Stimulated activated CD4-positive, alpha-beta T cell treated with anti-CD3 and anti-CD28 coated beads, Interleukin-1b, Interleukin-23, amount 100 ng/mL, for 1 hour (primary cell): ENCODE data around the gene LMTK3.

Source experiments
- DNase-seq, 2 donors: peaks; one replicate each; pipeline ENCODE4 v3.0.0-alpha.2; 2020; ENCODE audit warnings: low read depth in 2 of 2

The LMTK3 gene, protein sequence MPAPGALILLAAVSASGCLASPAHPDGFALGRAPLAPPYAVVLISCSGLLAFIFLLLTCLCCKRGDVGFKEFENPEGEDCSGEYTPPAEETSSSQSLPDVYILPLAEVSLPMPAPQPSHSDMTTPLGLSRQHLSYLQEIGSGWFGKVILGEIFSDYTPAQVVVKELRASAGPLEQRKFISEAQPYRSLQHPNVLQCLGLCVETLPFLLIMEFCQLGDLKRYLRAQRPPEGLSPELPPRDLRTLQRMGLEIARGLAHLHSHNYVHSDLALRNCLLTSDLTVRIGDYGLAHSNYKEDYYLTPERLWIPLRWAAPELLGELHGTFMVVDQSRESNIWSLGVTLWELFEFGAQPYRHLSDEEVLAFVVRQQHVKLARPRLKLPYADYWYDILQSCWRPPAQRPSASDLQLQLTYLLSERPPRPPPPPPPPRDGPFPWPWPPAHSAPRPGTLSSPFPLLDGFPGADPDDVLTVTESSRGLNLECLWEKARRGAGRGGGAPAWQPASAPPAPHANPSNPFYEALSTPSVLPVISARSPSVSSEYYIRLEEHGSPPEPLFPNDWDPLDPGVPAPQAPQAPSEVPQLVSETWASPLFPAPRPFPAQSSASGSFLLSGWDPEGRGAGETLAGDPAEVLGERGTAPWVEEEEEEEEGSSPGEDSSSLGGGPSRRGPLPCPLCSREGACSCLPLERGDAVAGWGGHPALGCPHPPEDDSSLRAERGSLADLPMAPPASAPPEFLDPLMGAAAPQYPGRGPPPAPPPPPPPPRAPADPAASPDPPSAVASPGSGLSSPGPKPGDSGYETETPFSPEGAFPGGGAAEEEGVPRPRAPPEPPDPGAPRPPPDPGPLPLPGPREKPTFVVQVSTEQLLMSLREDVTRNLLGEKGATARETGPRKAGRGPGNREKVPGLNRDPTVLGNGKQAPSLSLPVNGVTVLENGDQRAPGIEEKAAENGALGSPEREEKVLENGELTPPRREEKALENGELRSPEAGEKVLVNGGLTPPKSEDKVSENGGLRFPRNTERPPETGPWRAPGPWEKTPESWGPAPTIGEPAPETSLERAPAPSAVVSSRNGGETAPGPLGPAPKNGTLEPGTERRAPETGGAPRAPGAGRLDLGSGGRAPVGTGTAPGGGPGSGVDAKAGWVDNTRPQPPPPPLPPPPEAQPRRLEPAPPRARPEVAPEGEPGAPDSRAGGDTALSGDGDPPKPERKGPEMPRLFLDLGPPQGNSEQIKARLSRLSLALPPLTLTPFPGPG (N-terminal part only)

DNA sequence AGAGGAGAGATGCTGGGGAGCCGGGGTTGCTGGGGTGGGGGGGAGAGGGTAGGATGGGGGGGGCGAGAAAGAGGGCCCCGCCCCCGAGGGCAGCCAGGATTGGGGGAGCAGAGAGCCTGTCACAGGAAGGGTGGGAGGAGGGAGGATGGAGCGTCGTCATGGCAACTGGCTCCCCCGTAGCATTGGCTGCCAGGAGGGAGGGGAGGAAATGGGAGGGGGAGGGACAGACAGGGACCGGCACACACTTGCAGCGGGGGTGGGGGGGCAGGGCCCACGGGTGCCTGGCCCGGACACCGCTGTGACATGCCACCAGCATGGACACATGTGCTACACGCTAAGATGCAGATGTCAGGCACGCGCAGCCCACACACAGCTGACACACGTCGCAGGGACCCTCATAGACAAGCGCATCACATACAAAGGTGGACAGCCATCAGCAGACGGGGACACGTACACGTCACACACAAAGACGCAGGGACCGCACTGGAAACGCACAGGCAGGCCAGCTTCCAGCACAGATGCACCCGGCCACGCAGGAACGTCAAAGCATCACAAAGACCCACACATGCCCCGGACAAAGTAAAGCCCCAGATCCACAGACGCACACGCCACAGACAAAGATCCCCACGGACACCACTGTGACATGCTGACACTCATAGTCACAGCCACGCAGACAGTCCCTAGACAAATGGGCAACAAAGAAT, at the start of gene LMTK3:
TSS of gene LMTK3 (minus strand) at position 36 of the 704 bp plus-strand sequence. CDS start 259 bp downstream, outside the sequence.
- DNase-seq = peak; percentile 42 to 65

DNA sequence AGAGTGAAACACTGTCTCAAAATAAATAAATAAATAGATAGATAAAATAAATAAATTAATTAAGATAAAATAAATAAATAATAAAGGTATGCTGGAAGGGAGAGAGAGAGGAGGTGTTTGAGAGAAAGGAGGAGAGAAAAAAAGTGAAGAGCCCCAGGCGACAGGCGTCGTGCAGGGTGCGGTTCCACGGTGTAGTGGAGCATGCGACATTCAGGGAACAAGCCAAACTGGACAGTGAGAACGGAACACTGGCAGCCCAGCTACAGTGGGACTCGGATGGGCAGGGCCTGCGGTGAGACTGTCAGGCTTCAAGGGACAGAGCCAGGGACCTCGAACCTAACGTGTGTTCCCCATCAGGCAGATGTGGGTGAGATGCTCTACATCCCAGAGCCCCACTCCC, 49.8 kb upstream of the LMTK3 start:
- no peak for DNase-seq

DNA sequence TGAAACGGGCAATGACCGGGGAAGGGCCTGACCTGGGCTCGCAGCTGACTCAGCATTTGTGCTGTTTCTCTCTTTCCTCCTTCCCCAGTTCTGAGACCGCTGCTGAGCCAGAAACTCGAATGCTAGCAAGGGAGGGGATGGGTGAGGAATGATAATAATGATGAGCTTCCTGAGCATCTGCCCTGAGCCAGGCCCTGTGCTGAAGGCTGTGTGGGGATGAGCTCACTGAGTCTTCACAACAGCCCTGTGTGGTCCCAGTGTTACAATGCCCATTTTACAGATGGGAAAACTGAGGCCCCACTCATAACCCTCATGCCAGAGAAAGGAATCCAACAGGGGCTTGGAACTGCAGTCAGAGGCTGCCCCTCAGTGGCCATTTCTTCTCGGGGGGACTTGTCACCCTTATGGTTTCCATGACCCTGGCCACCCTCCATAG, 48.5 kb upstream of the LMTK3 start:
- DNase-seq = no peak

DNA sequence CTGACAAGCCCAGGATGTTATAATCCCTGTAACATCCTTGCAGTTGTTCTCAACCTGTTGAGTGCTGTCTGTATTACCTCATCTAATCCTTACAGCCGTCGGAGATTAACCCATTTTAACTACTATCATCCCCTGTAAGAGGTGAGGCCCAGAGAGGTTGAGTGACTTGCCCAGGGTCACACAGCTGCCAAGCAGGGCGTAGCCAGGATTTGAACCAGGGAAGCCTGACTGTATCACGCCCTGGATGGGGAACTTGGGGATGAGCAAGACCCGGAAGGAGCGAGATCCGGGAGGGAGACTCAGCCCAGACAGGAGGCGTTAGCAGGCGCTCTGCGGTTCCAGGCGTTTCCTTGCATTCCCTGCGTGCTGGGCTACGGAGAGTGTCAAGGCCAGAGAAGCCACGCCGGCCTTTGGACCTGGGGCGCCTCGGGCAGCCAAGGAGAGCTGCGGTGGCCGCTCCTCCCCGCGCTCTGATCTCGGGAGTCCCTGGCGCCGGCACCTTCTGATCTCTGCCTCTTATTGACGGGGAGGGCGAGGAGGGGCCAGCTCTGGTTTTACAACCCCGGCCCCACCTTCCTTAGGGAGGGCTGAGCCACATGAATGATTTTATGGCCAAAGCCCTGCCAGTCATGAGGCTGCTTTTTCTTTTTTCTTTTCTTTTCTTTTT, 46.5 kb upstream of the LMTK3 start:
- no peak for DNase-seq

DNA sequence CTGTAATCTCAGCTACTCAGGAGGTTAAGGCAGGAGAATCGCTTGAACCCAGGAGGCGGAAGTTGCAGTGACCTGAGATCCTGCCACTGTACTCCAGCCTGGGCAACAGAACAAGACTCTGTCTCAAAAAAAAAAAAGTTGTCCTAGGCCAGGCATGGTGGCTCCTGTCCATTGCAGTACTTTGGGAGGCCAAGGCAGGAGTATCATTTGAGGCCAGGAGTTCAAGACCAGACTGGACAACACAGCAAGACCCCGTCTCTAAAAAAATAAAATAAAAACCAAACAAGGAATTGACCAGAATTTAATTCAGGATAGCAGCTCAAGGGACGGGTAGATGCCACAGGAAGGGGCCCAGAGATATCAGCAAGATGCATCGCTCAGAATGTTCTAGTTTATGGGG, 45.2 kb upstream of the LMTK3 start:
- no peak for DNase-seq

DNA sequence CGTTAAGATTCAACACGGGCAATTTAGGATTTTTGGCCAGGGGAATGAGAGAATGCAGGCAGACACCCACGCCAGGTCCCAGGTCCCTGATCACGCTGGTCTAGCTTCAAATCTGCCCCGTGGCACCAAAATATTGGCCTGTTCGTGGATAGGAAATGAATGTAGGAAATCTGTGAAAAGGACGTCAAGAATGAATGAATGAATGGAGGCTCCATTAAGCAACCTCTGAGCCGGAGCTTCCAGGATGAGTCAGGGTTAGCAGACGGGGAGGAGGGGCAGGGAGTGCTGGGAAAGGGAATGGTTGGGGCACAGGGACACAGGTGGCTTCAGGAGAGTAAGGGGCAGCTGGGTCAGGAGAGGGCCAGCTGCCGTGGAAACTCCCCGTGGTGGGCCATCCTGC, 44.5 kb upstream of the LMTK3 start:
- DNase-seq = no peak

DNA sequence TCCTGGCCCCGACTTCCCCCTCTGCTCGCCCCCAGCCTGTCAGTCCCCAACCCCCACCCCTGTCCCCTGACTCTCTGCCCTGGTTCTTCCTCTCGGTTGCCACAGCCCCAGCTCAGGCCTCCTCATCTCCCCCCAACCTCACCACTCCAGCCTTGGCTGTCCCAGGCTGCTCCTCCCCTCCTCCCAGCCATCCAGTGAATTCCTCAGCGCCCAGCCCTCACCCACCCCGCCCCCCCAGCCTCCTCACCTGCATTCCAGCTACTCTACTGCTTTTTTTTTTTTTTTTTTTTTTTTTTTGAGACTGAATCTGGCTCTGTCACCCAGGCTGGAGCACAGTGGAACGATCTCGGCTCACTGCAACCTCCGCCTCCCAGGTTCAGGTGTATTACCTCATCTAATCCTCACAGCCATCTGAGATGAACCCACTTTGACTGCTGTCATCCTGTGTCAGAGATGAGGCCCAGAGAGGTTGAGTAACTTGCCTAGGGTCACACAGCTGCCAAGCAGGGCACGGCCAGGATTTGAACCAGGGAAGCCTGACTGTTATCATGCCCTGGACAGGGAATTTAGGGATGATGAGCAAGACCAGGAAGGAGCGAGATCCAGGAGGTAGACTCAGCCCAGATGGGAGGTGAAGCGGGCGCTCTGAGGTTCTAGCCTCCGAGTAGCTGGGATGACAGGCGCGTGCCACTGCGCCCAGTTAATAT, 42.9 kb upstream of the LMTK3 start:
- no peak for DNase-seq

DNA sequence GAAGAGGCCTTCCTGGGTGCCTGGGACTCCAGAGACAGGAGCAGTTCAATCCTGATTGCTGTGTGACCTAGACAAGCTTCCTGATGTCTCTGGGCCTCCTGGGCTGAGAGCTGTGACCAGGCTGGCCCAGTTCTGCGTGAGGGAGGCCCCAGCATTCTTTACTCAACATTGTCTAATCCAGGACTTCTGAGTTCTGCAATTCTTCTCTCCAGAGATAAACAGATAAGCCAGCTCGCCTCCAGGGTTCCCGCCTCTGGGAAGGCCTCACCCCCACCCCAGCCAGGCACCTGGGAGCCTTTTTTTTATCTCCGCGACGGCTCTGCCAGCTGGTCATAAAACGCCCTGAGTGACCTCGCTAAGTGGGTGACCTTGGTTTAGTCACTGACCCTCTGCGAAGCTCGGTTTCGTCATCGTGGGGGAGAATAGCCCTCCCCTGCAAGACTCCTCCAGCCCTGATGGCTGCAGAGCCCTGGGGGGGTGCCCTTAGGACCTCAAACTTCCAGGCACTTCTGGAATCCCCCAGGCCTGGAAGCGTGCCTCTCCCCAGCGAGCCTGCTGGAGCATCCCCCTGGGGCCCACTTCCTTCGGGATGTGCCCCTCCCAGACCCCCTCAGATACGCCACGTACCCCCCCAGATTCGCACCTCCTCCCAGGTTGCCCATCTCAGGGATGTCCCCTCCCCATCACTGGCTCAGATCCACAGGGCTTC, 42.2 kb upstream of the LMTK3 start:
- DNase-seq = no peak

DNA sequence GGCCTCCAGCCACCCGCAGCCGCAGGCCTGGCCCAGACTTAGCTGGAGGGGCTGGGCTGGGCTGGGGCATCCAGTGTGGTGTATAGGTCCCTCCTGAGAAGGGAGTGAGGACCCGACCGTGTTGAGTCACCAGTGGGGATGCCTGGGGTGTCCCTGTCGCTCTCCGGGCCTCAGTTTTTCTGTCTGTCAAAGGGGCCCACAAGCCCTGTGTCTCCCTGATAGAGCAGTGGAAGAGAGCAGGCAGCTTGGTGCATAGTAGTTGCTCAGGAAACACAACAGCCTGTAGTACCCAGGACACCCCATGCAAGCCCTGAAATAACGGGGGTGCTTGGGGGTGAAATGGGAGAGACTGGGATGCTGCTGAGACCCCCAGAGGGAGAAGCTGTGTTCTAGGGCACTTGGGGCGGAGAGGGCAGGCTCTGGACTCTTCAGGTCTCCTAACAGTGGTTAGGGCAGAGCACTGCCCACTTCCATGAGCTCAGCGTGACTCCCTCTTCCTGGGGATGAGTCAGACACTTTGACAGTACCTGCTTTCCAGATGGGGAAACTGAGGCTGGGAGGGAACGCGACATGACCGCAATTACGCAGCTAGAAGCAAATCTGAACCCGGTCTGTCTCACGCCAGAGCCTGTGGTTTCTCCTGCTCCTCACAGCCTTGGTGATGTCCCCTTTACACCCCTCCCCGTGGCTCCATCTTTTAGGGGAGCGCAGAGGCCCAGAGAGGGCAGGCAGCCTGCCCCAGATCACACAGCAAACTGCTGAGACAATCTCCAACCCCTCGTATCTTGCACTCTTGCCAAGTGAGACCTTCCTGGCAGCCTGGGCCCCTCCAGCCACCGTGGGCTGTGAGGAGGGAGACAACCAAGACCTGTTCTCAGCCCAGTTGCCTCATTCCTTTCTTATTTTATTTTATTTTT, 41.0 kb upstream of the LMTK3 start:
- no peak for DNase-seq

DNA sequence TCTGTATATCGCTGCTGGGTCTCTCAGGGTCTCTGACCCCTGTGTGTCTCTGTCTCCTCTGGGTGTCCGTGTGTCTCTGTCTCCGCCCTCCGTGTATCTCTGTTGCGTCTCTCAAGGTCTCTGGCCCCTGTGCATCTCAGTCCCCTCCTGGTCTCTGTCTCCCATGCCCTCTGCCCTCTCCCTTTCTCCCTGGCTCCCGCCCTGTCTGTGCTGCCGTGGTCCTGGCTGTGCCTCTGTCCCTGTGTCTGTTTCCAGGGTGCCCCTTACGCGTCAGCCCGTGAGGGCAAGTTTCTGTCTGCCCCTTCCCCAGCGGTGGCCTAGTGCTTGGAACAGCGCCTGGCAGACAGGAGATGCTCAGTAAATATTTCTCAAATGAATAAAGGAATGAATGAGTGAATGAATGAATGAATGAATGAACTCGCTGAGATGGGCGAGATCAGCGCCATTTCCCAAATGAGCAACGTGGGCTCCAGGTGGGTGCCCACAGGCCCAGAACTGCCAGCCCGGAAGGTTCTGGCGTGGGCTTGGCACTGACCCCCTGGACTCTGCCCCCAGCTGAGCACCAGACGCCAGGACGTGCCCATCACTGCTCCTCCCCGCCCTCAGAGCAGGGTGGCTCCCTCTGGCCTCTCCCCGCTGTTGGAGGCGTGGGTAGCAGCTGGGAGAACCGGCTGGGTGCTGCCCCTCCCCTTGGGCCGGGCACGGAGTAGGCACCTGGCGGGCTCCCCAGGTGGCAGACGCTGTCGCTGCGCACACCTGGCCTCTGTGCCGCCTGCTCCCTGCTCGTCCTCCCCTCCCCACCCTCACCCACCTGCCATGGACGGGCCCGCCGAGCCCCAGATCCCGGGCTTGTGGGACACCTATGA, 40.0 kb upstream of the LMTK3 start, which contains the start of gene SULT2B1:
TSS of gene SULT2B1 (plus strand) at position 736 of the 866 bp plus-strand sequence. CDS start at position 817, 81 bp downstream.
- no peak for DNase-seq

DNA sequence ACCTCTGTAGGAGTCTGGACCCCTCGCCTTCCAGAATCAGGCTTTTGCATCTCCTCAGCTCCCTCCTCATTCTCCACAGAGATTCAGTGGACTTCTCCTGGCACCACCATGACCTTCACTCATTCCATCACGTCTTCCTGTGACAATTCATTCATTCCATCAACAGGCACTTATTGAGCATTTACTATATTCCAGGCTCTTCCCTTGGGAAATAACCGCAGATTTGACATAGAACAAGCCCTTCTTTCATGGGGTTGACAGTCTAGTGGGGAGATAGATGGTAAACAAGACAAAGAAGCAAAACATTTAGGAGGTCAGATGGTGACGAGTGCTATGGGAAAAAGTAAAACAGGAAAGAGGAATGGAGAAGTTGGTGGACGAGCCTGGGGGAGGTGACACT, 37.7 kb upstream of the LMTK3 start:
- DNase-seq = no peak

DNA sequence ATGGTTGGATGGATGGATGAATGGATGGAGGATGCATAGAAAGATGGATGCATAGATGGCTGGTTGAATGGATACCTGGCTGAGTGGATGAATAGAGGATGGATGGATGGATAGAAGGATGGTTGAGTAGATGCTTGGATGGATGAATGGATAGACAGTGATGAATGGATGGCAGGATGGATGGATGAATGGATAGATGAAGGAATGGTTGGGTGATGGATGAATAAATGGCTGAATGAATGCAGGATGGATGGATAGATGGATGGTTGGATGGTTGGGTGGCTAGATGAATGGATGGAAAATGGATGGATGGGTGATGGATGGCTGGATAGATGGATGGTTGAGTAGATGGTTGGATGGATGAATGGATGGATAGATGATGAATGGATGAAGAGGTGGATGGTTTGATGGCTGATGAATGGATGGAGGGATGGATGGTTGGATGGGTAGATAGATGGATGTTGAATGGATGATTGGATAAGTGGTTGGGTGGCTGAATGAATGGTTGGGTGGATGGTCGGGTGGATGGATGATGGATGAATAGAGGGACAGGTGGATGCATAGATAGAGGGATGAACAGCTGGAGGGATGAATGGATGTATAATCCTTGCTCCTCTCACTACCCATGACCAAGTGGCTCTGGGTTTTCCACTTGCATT, 36.7 kb upstream of the LMTK3 start:
- no peak for DNase-seq

DNA sequence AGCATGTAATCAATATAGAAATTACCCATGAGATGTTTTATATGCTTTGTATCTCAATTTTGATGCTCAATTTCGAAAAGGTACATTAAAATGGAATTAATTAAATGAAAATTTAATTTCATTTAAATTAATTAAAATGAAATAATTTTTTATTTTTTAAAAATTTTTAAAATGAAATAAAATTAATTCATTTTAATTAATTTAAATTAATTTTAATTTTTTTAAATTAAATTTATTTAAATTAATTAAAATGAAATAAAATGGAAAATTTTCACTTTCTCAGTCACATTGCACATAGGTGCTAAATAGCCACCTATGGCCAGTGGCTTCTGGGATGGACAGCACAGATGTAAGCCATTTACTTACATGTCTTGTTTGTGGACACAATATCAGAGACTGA, 36.1 kb upstream of the LMTK3 start:
- DNase-seq = no peak

DNA sequence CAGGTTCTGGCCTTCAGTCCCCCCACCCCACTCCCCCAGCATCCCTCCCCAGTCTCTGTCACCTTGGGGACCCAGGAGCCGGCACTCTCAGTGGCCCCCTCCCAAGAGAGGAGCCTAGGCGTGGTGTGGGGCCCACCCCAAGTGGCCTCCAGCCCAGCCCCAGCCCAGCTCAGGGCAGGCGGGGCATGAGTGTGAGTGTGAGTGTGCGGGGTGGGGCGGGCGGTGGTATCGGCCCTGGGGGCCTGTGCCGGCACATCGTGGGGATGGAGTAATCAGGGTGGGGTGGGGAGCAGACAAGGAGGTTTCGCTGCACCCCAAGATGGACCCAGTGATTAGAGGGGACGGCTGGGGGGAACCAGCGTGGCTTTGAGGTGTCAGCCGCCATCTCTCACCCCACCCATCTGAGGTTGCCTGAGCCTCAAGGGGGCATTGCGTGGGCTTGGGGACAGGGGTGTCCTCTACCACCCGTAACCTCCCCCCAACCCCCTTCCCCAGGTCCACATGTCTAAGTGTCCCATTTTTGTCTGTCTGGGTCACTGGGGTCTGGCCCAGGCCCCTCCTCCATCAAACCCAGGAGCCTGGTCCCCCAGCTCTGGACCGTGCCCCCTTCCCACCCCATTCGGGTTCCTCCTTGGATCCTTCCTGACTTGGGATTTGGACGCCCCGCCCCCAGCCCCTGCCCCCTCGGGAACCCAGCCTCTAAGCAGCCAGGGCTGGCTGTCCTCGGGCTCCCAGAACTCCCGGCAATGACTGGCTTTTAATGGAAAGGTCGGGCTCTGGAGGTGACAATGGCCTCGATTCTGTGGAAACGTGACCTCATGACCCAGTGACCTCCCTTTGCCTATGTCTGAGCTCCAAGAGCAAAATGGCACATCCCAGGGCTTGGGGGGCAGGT, 33.5 kb upstream of the LMTK3 start:
- DNase-seq = no peak

DNA sequence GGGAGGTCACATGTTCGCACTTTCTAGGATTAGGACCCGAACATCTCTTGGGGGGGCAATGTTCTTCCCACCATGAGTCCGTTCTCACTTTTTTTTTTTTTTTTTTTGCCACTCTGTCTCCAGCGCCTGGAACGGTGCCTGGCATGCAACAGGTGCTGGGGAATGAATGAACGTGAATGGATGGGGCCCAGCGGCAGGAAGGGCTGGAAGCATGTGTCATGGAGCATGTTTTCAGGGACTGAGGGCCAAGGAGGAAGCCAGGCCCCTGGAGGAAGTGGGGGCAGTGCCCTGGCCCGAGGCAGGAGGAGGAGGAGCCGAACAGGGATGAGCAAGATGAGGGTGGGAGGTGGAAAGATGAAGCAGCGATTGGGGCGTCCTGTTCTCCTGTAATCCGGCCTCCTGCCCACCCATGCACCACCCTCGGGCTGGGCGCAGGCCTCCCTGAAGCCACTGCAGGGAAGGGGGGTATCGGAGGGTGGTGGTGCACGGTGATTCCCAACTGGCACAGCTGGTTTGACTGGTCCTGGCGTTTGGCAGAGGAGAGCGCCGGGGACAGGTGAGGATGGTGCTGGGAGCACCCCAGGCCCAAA, 31.6 kb upstream of the LMTK3 start:
- no peak for DNase-seq
